HL-60 (cell line): Measurements from ENCODE around the gene CEP170.

Source experiments
- GABPA ChIP-seq: IDR thresholded peaks from 2 replicates; pipeline ENCODE4 v1.6.1; 2012; ENCODE audit warnings: low read depth
- POLR2AphosphoS5 ChIP-seq: IDR thresholded peaks from 2 replicates; pipeline ENCODE4 v1.6.1; 2012; ENCODE audit warnings: low read depth
- REST ChIP-seq: IDR thresholded peaks from 2 replicates; pipeline ENCODE4 v1.6.1; 2012; ENCODE audit warnings: low read depth; ENCODE audit not compliant: insufficient replicate concordance
- SPI1 ChIP-seq: IDR thresholded peaks from 2 replicates; pipeline ENCODE4 v1.6.1; 2012; ENCODE audit warnings: low read depth, mild to moderate bottlenecking, borderline replicate concordance
- TF ChIP-seq, protein P1 (sequence below): IDR thresholded peaks from one replicate; pipeline ENCODE4 v1.5.1; 2011; ENCODE audit warnings: low read length, control low read depth, inconsistent platforms; ENCODE audit not compliant: insufficient read depth

GRCh38 chr1:243253211-243253925 lies 1.7 kb downstream of the CEP170 start:
- TF ChIP-seq, protein P1, sequence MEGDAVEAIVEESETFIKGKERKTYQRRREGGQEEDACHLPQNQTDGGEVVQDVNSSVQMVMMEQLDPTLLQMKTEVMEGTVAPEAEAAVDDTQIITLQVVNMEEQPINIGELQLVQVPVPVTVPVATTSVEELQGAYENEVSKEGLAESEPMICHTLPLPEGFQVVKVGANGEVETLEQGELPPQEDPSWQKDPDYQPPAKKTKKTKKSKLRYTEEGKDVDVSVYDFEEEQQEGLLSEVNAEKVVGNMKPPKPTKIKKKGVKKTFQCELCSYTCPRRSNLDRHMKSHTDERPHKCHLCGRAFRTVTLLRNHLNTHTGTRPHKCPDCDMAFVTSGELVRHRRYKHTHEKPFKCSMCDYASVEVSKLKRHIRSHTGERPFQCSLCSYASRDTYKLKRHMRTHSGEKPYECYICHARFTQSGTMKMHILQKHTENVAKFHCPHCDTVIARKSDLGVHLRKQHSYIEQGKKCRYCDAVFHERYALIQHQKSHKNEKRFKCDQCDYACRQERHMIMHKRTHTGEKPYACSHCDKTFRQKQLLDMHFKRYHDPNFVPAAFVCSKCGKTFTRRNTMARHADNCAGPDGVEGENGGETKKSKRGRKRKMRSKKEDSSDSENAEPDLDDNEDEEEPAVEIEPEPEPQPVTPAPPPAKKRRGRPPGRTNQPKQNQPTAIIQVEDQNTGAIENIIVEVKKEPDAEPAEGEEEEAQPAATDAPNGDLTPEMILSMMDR: no peak
- TF ChIP-seq POLR2AphosphoS5 (no peak), REST (no peak), GABPA (no peak), SPI1 (no peak)
